Measurements from ENCODE around the gene IFITM5.

The IFITM5 gene

GRCh38 chr11:257766-258493 is 41.4 kb downstream of the IFITM5 start:
- DNase-seq: no peak

- no peak for DNase-seq
These were observed 42.2 kb downstream of the IFITM5 start for GRCh38 chr11:256952-257737.

- no peak for DNase-seq
These were observed 43.5 kb downstream of the IFITM5 start for GRCh38 chr11:255816-256215.

- no peak for DNase-seq
These were observed 44.1 kb downstream of the IFITM5 start for GRCh38 chr11:255176-255575.

GRCh38 chr11:253886-254270 is 45.4 kb downstream of the IFITM5 start:
- DNase-seq: no peak

GRCh38 chr11:253160-253885 is 46.0 kb downstream of the IFITM5 start:
- DNase-seq: no peak

- DNase-seq: no peak
These were observed 46.7 kb downstream of the IFITM5 start for GRCh38 chr11:252666-253065.

GRCh38 chr11:251550-251949 is 47.8 kb downstream of the IFITM5 start:
- DNase-seq: no peak

GRCh38 chr11:250740-251299 is 48.5 kb downstream of the IFITM5 start:
- DNase-seq: peak; percentile 68 to 75 (median 73)

- DNase-seq: no peak
These were observed 49.1 kb downstream of the IFITM5 start for GRCh38 chr11:250274-250673.

- DNase-seq: no peak
These were observed 50.3 kb downstream of the IFITM5 start for GRCh38 chr11:249062-249461.
